C4-2B (cell line): Measurements from ENCODE around the gene TMEM116.

Experiments used
- H3K27ac ChIP-seq: fragments of 450-650 bp; 2 replicates; pipeline ENCODE4 v1.5.1; 2017
- ZFX ChIP-seq: fragments of 450-650 bp; IDR thresholded peaks from 2 replicates; pipeline ENCODE4 v1.6.1; 2017
- TF ChIP-seq, protein P1 (sequence below): fragments of 450-650 bp; conservative IDR thresholded peaks from 2 replicates; pipeline ENCODE4 v1.5.1; 2017; ENCODE audit warnings: mild to moderate bottlenecking

TMEM116 gene

DNA sequence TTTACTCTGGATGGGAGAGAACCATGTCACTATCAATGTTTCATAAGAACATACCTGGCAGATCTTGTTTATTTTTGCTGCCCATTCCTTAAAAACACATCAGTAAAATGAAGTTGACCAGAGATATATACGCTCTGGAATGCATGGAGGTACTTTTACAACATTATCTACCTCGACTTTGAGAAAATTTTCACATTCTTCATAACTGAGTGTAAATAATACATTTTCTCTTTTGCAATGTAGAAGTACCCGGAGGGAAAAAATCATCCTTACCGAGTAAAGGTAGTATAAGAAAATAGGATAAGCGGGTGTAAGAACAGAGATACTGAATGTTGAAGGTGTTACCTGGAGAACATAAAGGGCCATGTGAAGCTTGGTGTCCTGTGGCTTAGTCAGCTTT, 80.7 kb downstream of the TMEM116 start:
- TF ChIP-seq, protein P1, sequence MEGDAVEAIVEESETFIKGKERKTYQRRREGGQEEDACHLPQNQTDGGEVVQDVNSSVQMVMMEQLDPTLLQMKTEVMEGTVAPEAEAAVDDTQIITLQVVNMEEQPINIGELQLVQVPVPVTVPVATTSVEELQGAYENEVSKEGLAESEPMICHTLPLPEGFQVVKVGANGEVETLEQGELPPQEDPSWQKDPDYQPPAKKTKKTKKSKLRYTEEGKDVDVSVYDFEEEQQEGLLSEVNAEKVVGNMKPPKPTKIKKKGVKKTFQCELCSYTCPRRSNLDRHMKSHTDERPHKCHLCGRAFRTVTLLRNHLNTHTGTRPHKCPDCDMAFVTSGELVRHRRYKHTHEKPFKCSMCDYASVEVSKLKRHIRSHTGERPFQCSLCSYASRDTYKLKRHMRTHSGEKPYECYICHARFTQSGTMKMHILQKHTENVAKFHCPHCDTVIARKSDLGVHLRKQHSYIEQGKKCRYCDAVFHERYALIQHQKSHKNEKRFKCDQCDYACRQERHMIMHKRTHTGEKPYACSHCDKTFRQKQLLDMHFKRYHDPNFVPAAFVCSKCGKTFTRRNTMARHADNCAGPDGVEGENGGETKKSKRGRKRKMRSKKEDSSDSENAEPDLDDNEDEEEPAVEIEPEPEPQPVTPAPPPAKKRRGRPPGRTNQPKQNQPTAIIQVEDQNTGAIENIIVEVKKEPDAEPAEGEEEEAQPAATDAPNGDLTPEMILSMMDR, result no peak
- TF ChIP-seq ZFX, result no peak
- no peak overlapping the region for H3K27ac ChIP-seq

DNA sequence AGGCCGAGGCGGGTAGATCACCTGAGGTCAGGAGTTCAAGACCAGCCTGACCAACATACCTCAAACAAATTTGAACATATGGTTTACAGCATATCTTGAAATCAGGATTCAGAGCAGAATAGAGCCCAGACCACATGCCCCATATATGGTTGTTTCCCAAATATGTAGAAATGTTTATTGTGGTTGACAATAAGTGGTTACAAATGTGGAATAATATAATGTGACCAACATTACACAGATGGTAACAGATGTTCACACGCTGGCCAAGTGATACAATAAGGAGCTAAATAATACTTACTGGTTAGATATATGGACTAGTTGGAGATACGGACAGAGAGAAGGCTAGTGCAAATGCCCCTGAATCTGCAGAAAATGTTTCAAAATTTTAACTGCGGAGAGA, 85.6 kb downstream of the TMEM116 start:
- H3K27ac ChIP-seq, result no peak overlapping the region
- TF ChIP-seq, protein P1, result no peak
- TF ChIP-seq ZFX, result no peak

DNA sequence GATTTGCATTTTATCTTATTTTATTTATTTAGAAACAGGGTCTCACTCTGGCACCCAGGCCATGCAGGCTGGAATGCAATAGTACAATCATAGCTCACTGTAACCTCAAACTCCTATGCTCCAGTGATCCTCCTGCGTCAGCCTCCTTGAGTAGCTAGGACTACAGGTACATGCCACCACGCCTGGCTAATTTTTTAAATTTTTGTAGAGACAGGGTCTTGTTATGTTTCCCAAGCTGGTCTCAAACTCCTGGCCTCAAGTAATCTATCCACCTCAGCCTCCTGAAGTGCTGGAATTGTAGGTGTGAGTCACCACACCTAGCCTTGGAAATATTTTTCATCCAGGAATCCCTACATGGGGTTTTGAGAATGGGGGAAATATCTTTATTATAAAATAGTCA, 86.3 kb downstream of the TMEM116 start:
- TF ChIP-seq, protein P1, result no peak
- TF ChIP-seq ZFX, result no peak

DNA sequence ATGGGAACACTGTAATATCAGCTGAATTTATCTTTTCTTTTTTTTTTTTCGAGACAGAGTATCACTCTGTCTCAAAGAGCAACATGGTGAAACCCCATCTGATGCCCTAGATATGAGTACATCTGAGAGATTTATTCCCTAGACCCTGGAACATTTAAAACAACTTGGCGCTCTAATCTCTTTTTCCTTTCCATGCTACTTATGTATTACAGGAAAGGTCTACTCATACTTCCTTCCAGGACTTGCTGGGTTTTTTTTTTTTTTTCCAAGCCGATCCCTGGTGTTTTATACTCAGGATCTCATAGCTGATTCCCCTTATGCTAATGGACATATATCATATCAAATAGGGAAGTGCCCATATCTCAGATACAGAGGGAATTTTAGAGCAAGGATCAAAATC, 87.8 kb downstream of the TMEM116 start:
- no peak overlapping the region for H3K27ac ChIP-seq
- no peak for TF ChIP-seq ZFX
- TF ChIP-seq, protein P1, result no peak

More for the DNA sequence above, 86.3 kb downstream of the TMEM116 start:
- H3K27ac ChIP-seq, result no peak overlapping the region

DNA sequence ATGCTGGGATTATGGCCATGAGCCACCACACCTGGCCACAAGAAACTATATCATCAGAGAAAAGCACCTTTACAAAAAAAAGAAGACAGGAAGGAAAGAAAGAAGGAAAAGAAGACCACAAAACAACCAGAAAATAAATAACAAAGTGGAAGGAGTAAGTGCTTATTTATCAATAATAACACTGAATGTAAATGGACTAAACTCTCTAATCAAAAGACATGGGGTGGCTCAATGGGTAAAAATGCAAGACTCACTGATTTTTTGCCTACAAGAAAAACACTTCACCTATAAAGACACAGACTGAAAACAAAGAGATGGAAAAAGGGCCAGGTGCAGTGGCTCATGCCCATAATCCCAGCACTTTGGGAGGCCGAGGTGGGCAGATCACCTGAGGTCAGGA, 105.2 kb downstream of the TMEM116 start:
- H3K27ac ChIP-seq, result no peak overlapping the region
- TF ChIP-seq, protein P1, result no peak
- TF ChIP-seq ZFX, result no peak

DNA sequence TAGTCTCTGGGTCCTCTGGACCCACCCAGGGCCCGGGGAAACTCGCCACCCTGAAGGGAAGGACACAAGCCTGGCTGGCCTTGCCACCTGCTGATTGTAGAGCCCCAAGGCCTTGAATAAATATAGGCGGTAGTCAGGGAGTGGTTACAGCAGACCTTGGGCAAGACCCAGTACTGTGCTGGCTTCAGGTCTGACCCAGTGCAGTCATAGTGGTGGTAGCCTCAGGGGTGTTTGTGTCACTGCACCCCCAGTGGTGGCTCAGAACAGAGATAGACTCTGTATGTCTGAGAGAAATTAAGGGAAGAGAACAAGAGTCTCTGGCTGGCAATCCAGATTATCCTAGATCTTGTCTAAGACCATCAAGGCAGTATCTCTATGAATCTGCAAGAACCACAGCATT, 107.5 kb downstream of the TMEM116 start:
- no peak overlapping the region for H3K27ac ChIP-seq
- TF ChIP-seq ZFX, result no peak
- TF ChIP-seq, protein P1, result no peak

DNA sequence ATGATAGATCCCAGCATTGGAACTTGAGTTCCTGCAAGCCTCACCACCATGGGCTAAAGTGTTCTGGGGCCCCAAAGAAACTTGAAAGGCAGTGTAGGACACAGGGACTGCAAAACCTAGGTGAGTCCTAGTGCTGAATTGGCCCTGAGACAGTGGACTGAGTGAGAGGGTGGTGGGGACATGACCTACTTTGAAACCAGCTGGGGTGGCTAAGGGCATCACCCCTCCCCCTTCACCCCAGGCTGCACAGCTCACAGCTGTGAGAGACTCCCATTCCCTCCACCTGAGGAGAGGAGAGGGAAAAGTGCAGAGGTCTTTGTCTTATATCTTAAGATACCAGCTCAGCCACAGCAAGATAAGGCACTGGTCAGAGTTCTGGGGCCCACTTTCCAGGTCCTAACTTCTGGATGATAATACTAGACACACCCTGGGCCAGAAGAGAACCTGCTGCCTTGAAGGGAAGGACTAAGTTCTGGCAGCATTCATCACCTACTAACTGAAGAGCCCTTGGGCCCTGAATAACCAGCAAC, 108.5 kb downstream of the TMEM116 start:
- TF ChIP-seq ZFX, result no peak
- TF ChIP-seq, protein P1, result no peak
- H3K27ac ChIP-seq, result no peak overlapping the region
